Tibial nerve (tissue), 4 donors: Measurements from ENCODE around the gene ASTN2.

ENCODE experiments used
- CTCF ChIP-seq, 5 experiments: fragments of 200-600 bp in 3 of 5; fragments of 450-650 bp in 2 of 5; sonication (generic) in 3 of 5; IDR thresholded peaks; one replicate each; pipeline ENCODE4 v1.5.1; 2016 to 2019; ENCODE audit warnings: antibody characterized with exemption in 5 of 5, mild to moderate bottlenecking in 3 of 5, moderate library complexity in 2 of 5
- EP300 ChIP-seq, 2 donors: sonication (generic); formaldehyde crosslinking; IDR thresholded peaks; one replicate each; pipeline ENCODE4 v1.6.1; 2017; ENCODE audit warnings: antibody characterized with exemption in 2 of 2, mild to moderate bottlenecking in 1 of 2

DNA sequence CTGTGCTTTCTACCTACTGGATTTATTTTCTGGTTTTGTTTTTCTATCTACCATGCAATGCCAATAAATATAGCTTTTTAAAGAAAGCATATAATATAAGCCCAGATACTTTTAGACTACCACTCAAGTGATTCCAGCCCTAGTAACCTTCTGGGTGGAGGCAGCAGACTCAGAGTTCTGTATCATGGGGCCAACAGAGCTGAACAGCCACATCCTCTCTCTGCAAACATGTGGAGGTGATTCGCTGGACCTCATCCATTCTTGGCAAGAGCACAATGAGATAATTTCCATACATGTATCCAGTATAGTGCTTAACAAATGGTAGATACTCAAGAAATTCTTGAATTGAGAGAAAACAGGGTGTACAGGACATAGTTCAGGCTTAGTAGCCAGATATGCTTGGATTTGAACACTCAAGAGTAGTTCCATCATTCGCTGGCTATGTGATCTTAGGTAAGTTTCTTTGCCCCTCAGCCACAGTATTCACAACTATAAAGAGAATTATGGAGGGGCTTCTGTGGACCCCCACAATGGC, 124.5 kb downstream of the ASTN2 start:
- TF ChIP-seq CTCF (IDR thresholded peaks at IDR 0.05) (no peak), EP300 (IDR thresholded peaks at IDR 0.05) (no peak)
